PC-9 (cell line): Measurements from ENCODE around the gene CDC16. TPM values are rescaled to one million over a fixed set of nuclear protein-coding genes. Genes with fewer than 3 reads are reported as not detected.

ENCODE experiments used
- BruUV-seq: library from RNA; stranded (reverse); fragments of 400-500 nt; replicated peaks from 2 replicates; lab custom pipeline; 2021; lab: Mats Ljungman, UMichigan
- CTCF ChIA-PET: fragments of 300-600 bp; sonication (Branson Sonifier 250); formaldehyde crosslinking; loops from one replicate; lab custom pipeline; 2022; ENCODE audit warnings: antibody characterized with exemption; lab: Charles Lee
- POLR2A ChIA-PET: fragments of 300-600 bp; sonication (Branson Sonifier 250); formaldehyde crosslinking; loops from one replicate; lab custom pipeline; 2022; ENCODE audit warnings: antibody characterized with exemption; ENCODE audit not compliant: unreplicated experiment; lab: Charles Lee
- DNase-seq, 2 experiments: peaks; one replicate each; pipeline versions ENCODE4 v3.0.0 to v3.0.0-alpha.2; 2015 to 2022; ENCODE audit warnings: mixed read lengths in 1 of 2
- H2AFZ ChIP-seq: fragments of 200-600 bp; sonication (generic); 2 replicates; pipeline ENCODE4 v1.8.1; 2017; ENCODE audit warnings: antibody characterized with exemption
- H3F3A ChIP-seq: fragments of 200-600 bp; sonication (generic); 2 replicates; pipeline ENCODE4 v1.8.1; 2017; ENCODE audit warnings: antibody characterized with exemption, mild to moderate bottlenecking, low read depth; ENCODE audit not compliant: insufficient read depth
- H3K27ac ChIP-seq: fragments of 200-600 bp; sonication (generic); 2 replicates; pipeline ENCODE4 v1.6.1; 2016; ENCODE audit warnings: mixed run types
- H3K27me3 ChIP-seq: fragments of 200-600 bp; sonication (generic); 2 replicates; pipeline ENCODE4 v1.6.1; 2016; ENCODE audit warnings: low read depth, mixed run types; ENCODE audit not compliant: insufficient read depth
- H3K36me3 ChIP-seq: fragments of 200-600 bp; sonication (generic); 2 replicates; pipeline ENCODE4 v1.6.1; 2016; ENCODE audit warnings: low read depth, mixed run types
- H3K4me1 ChIP-seq: fragments of 200-600 bp; sonication (generic); replicated peaks from 2 replicates; pipeline ENCODE4 v1.6.1; 2016; ENCODE audit warnings: mixed run types; ENCODE audit not compliant: insufficient read depth
- H3K4me2 ChIP-seq: fragments of 200-600 bp; sonication (generic); 2 replicates; pipeline ENCODE4 v1.6.1; 2017; ENCODE audit warnings: mixed run types
- H3K4me3 ChIP-seq: fragments of 200-600 bp; sonication (generic); 2 replicates; pipeline ENCODE4 v1.6.1; 2016; ENCODE audit warnings: mixed run types
- H3K79me2 ChIP-seq: fragments of 200-600 bp; sonication (generic); 2 replicates; pipeline ENCODE4 v1.6.1; 2017; ENCODE audit warnings: low read depth, mixed run types
- H3K9me2 ChIP-seq: fragments of 200-600 bp; sonication (generic); 2 replicates; pipeline ENCODE4 v1.8.1; 2017; ENCODE audit warnings: mild to moderate bottlenecking; ENCODE audit not compliant: insufficient read depth
- H3K9me3 ChIP-seq: fragments of 200-600 bp; sonication (generic); 2 replicates; pipeline ENCODE4 v1.8.1; 2016; ENCODE audit warnings: low read depth; ENCODE audit not compliant: insufficient read depth
- H4K20me1 ChIP-seq: fragments of 200-600 bp; sonication (generic); 2 replicates; pipeline ENCODE4 v1.8.1; 2017; ENCODE audit not compliant: insufficient read depth
- CTCF ChIP-seq: fragments of 200-600 bp; sonication (generic); conservative IDR thresholded peaks from 2 replicates; pipeline ENCODE4 v1.6.1; 2017; ENCODE audit warnings: mixed run types, antibody characterized with exemption, mild to moderate bottlenecking, moderate library complexity
- EZH2 ChIP-seq: fragments of 200-600 bp; sonication (generic); IDR thresholded peaks from 2 replicates; pipeline ENCODE4 v1.8.0; 2017; ENCODE audit warnings: antibody characterized with exemption, low read depth
- intact Hi-C: fragments of 100-400 bp; cut with micrococcal nuclease; formaldehyde crosslinking; loops from one replicate; pipeline ENCODE4 v1.10.0; 2022; ENCODE audit not compliant: unreplicated experiment
- total RNA-seq: library from RNA; stranded (reverse); gene quantifications from 2 replicates; pipeline ENCODE4 v1.2.3, GENCODE V29; 2021

Gene CDC16
- total RNA-seq, 1 experiment from 2014 or later, result 56.8 TPM

- no peak overlapping the region for H3K4me2 ChIP-seq
- H3K79me2 ChIP-seq, result peaks cover 23% of the 10 kb centered on the region
- no peak overlapping the region for H3K27ac ChIP-seq
- TF ChIP-seq EZH2, result no peak
- H4K20me1 ChIP-seq, result no peaks in the 10 kb centered on the region; the same call in 1 of the 2 replicates
- no peak for DNase-seq
- peaks cover 26% of the 10 kb centered on the region for H3F3A ChIP-seq
- ChIA-PET CTCF (no interaction called here), POLR2A (no interaction called here)
- H3K9me3 ChIP-seq, result no peaks in the 10 kb centered on the region
- H3K4me3 ChIP-seq, result no peak overlapping the region
- H3K36me3 ChIP-seq, result no peaks in the 10 kb centered on the region
- no peak overlapping the region for H2AFZ ChIP-seq
- H3K9me2 ChIP-seq, result no peaks in the 10 kb centered on the region
- BruUV-seq, result no TSS peak
- no peaks in the 10 kb centered on the region for H3K27me3 ChIP-seq
- intact Hi-C loops, result no loop called here
- H3K4me1 ChIP-seq, result peaks cover 21% of the 10 kb centered on the region
Observed at GRCh38 chr13:114311387-114311786, 76.7 kb downstream of the CDC16 start.

- peaks cover 28% of the 10 kb centered on the region for H3K79me2 ChIP-seq
- H3K4me3 ChIP-seq, result no peak overlapping the region
- no peak overlapping the region for H3K4me2 ChIP-seq
- no peaks in the 10 kb centered on the region for H3K9me2 ChIP-seq
- no peaks in the 10 kb centered on the region for H3K27me3 ChIP-seq
- H3K4me1 ChIP-seq, result peaks cover 21% of the 10 kb centered on the region
- H2AFZ ChIP-seq, result no peak overlapping the region
- no peak for TF ChIP-seq EZH2
- CTCF ChIA-PET, result no interaction called here
- H3K9me3 ChIP-seq, result no peaks in the 10 kb centered on the region
- no peak for DNase-seq
- no peak overlapping the region for H3K27ac ChIP-seq
- POLR2A ChIA-PET, result interaction anchor here (0.6 kb wide), 1 partner anchor 83 kb away, joined by 4 read pairs; no protein-coding TSS in a partner anchor
- no peaks in the 10 kb centered on the region for H3K36me3 ChIP-seq
- no peaks in the 10 kb centered on the region; the same call in 1 of the 2 replicates for H4K20me1 ChIP-seq
- intact Hi-C loops, result no loop called here
- BruUV-seq, result no TSS peak
- peaks cover 22% of the 10 kb centered on the region for H3F3A ChIP-seq
Observed at GRCh38 chr13:114311908-114312307, 77.2 kb downstream of the CDC16 start.

GRCh38 chr13:114313061-114313860 lies 78.6 kb downstream of the CDC16 start:
- H3K4me1 ChIP-seq, result peaks cover 21% of the 10 kb centered on the region
- H3K9me2 ChIP-seq, result no peaks in the 10 kb centered on the region
- H3K9me3 ChIP-seq, result no peaks in the 10 kb centered on the region
- peak in 1 of 2 experiments; percentile 6 for DNase-seq
- H2AFZ ChIP-seq, result peak overlapping the region; percentile 79
- CTCF ChIA-PET, result no interaction called here
- TF ChIP-seq CTCF, result no peak
- no peak for TF ChIP-seq EZH2
- no peaks in the 10 kb centered on the region for H3K27me3 ChIP-seq
- TSS peak; percentile 96 for BruUV-seq
- H4K20me1 ChIP-seq, result peaks cover 10% of the 10 kb centered on the region; the same call in 1 of the 2 replicates
- intact Hi-C loops, result no loop called here
- H3K4me3 ChIP-seq, result peak overlapping the region; percentile 61
- H3F3A ChIP-seq, result peaks cover 20% of the 10 kb centered on the region
- POLR2A ChIA-PET, result interaction anchor here (0.7 kb wide), 2 partner anchors 77 to 478 kb away, joined by 7 read pairs; no protein-coding TSS in a partner anchor
- H3K36me3 ChIP-seq, result no peaks in the 10 kb centered on the region
- H3K27ac ChIP-seq, result peak overlapping the region; percentile 74
- H3K4me2 ChIP-seq, result peak overlapping the region; percentile 93
- peaks cover 41% of the 10 kb centered on the region for H3K79me2 ChIP-seq
